Mammary epithelial cell (primary cell): ENCODE data around the gene KIF26B.
"Not testable (repeated sequence)": the region's sequence is repeated elsewhere in the genome, so short reads cannot be mapped to it uniquely, and the experiment has no call there.

Experiments used
- CTCF ChIP-seq, 2 donors: IDR thresholded peaks in 1 of 2; conservative IDR thresholded peaks in 1 of 2; 2 replicates each; pipeline ENCODE4 v1.5.1; 2011 to 2012; ENCODE audit warnings: inconsistent platforms in 2 of 2, low read length in 2 of 2, mild to moderate bottlenecking in 2 of 2, control low read depth in 1 of 2, low read depth in 1 of 2; ENCODE audit not compliant: insufficient read depth in 1 of 2; ENCODE audit errors: extremely low read depth in 1 of 2
- EZH2 ChIP-seq: IDR thresholded peaks from 2 replicates; pipeline ENCODE4 v1.6.1; 2012; ENCODE audit warnings: low read length, inconsistent platforms, borderline replicate concordance

- TF ChIP-seq CTCF (conservative IDR thresholded peaks at IDR 0.05 in 1 of 2, IDR thresholded peaks at IDR 0.05 in 1 of 2; ENCODE audit: extremely low read depth in 1 of 2, insufficient read depth in 1 of 2, low read depth in 1 of 2, low read length in 2 of 2); EZH2: not testable (repeated sequence)
These were observed 559.2 kb downstream of the KIF26B start for GRCh38 chr1:245714027-245714426.
